ENCODE data around the gene KLF9.

Gene KLF9

DNA sequence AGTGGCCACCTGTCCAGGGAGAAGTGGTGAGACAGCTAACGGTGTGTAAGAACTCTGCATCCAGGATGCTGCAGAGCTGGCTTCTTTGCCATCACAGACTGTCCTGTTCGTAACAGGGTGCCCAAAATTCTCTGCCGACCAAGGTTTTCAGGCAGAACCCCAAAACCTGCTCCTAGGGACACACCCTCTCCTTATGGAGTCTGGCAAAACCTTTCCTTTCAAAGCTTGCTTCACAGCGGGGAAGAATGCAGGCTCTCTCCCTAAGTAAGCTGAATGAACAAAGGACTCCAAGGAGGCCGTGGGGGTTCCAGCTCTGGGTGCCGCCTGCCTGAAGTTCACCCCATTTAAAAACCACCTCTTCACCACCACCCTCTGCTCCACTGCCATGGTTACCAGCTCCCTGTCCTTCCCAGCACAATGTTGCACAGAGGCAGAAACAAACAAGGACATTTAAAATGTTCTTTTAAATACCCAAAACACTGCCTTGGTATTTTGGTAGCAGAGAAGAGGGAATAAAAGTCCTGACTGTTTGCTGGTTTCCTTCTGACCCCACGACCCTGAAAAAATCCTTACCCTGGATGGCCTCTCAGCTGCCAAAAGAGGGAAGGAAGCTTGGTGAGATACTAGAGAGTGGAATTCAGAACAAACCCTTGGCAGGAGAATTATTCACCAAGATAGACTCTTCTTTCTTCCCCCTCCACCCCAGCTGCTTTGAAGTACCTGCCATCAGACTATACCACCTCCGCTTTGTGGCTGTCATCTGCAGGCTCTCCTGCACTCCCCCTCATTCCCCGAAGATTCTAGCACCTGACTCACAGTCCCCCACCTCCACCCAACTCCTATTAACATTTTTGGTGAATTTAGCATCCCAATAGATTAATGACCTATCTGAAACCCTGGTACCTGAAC lies 7.1 kb upstream of the KLF9 start:
- peak; percentile 54 for DNase-seq

DNA sequence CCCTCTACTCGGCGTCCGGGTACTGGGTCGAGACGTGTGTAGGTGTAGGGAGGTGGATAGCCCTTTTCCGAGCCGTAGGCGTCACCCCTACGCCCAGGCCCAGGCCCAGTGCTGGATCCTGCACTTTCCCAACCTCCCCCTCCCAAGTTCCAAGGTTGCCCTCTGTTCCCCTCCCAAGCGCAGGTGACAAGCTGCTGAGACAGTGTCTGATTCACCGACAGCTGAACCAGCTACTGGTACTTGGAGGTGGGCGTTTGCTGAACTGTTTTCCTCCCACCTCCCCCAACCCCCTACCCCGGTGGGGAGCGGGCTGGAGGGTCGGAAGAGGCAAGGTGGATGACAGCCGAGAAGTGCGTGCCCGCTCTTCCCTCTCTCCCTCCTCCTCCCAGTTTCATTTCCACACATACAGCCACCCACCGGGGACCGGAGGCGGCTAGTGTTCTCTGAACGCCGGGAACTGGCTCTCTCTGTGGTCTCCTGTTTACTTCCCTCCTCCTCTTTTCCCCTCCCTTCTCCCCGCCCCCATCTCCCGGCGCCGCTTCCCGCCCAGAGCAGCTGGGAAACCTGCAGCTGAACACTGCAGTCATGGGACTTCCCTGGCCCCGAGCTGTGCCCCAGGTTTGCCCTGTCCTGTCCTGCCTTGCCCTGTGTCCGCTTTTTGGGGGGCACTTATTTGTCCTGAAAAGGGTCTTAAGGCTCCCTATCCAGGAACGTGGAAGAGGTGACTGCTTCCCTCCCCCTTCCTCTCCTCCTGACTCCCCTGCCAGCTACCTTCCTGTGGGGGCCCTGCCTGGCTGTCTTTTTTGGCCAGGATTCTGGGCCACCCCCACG lies 6.2 kb upstream of the KLF9 start:
- peak; percentile 50 for DNase-seq

DNA sequence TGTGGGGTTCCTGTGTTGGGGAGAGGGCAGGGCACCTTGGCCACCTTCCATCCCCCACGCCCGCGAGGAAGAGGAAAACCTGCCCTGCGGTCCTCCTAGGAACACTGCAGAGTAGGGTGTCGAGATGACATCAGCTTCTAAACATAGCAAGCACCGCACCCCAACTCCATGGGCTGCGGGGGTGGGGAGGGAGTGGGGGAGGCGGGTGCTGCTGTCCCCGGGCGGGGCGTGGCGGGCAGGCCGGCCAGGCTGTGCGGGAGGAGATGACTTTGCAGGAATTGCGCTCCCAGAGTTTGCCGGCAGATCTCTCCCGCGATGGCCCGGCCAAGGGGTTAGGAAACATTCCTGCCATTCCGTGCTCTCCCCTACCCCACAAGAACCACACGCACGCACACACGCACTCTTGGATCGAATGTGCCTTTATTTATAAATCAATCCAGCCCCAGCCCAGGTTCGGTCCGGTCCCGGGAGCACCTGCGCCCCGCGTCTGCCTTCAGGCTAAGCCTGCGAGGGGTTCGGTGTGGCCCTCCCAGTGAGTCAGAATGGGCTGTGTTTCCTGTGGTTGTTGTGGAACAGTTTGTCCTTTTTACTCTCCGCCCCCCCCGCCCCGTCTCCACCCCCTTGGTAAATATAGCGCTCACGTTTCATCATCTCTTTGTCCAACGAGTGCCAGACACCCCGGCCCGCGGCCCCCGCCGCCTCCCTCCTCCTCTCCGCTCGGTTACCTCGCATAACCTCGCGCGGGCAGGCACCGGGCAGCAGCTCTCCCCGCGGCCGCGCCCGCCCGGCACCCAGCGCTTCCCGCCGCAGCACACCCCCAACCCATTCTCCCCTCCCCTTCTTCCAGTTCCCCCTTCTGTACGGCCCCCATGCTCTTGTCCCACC lies 5.3 kb upstream of the KLF9 start:
- peak; percentile 90 for DNase-seq

DNA sequence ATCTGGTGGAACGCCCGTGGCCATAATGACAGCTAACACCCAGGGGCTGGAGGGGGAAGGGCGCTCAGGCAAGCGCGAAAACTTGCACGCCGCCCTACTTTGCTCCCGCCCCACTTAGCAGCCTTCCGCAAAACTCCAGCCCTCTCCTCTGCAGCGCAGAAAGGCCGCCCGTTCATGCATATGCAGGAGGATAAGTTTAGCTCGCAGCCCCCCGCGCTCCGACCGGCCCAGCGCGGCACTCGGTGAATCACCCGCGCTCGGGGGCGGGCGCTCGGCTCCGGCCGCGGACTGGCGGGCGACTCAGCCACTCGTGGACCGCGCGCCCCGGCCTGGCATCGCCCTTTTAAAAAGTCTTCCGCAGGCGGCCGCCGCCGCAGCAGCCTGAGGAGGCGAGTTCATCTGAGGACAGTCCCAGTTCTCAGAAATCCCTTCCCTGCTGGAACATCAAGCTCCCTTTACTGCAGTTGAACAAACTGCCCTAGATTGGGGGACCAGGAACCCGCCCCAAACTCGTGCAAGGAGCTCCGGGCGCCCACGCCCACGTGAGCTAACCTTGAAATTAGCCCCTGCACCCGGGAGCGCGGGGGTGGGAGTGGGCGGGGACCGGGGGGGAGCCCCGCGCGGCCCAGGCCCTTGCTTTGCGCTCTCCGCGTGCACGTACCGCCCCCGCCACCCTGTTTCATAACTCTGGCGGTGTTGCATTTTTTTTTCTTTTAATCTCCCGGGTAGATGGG lies 4.5 kb upstream of the KLF9 start:
- peak; percentile 85 for DNase-seq

DNA sequence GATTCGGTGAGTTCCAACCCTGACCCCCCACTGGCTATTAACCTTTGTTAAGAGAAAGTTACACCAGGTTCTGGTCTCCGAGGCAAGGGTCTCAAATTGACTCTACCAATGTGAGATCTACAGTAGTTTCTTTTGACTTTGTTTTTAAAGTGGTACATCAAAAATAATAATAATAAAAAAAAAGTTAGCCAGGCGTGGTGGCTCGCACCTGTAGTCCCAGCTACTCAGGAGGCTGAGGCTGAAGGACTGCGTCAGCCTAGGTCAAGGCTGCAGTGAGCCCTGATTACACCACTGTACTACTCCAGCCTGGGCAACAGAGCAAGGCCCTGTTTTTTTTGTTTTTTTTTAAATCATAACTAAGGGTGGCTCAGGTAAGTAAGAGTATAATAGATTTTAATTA lies 1.0 kb upstream of the KLF9 start:
- DNase-seq: no peak

DNA sequence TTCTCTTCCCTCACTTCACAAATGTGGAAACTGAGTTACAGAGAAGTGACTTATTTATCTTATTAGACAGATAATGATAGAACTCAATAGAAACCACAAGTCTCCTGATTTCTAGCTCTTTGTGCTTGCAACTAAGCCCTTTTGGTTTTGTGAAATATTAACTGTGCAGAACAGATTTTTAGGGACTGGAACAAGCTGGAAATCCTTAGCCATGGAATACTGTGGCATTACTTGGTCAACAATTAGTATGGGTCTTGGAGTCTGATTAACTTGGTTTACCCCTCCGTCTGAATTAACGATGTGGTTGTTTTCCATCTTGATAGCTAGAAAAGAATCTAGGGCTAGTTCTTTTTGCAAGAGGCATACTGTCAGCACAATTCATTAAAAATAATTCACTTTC lies 584 bp upstream of the KLF9 start:
- no peak for DNase-seq

DNA sequence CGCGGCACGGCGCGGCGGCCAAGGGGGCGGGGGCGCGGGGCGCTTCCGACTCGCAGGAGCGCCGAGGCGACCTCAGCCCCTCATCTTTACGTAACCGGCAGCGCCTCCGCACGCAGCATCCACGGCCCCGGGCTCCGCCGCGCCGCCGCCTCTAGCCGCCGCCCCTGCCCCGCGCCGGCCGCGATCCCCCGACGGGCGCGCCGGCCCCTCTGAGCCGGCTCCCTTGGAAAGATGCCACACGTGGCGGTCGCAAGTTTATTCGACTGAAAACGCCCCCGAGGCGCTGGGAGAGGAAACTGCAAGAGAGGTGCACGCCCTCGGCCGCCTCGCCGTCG lies 1.0 kb downstream of the KLF9 start:
- DNase-seq: no peak

DNA sequence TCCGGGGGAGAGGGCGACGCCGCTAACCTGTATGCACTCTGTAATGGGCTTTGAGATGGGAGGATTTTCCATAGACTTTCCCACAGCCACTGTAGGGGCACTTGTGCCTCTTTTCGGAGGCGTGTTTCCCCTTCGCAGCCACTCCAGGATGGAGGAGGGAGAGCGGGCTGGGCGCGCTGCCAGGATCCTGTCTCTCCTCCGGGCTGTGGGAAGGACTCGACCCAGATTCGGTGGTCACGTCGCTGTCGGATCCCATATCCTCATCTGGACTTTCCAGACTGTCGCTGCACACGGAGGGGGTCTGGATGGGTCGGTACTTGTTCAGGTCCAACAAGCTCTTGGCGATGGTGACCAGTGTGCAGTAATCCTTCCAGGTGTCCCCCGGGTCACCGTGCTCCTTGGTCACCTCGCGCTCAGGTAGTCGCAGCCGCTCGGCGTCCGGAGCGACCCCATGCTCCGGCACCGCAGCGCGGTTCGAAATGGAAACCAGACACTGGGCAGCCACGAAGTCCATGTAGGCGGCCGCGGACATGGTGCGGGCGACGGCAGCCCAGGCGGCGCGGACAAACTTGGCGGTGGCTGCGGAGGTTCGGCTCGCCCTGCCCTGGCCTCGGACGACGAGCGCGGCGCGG lies 1.5 kb downstream of the KLF9 start:
- peak; percentile 42 for DNase-seq

DNA sequence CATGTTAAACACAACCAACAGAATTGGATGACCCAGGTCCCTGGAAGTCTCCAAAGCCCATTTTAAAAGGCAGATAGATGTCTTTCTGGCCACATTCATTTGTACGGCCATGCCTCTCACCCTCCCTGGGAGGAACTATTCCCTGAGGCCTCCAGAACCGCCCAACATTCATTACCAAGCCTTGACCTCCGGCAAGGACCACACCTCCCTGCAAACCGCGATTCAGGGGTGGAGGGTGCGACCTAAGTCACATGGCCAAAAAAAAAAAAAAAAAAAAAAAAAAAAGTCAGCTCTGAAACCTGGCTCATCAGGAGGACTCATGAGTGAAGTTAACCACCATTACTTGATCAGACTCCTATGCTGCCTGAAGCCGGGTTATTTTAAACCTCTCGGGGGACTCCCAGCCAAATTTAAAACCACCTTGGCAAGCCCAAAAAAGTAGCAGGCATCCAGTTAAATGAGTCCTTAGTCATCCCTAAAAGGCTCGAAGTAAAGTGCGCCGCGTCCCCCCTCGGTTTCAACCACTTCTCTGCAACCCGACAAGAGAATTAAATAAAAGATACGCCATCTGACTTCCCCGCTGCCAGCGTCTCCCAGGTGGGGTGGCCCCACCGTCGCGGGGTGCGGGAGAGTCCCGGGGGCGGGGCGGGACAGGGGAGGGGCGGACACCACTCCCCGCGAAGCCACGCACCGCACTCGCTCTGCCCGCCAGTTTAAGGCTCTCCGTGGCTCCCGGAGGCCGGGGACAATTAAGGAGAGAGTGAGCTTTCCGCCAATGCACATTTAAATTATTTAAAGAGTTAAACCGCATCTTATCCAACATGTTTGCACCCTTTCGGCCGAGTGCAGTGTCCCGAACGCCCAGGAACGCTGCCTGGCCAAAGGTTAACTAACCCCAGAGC lies 2.3 kb downstream of the KLF9 start:
- peak; percentile 76 for DNase-seq

DNA sequence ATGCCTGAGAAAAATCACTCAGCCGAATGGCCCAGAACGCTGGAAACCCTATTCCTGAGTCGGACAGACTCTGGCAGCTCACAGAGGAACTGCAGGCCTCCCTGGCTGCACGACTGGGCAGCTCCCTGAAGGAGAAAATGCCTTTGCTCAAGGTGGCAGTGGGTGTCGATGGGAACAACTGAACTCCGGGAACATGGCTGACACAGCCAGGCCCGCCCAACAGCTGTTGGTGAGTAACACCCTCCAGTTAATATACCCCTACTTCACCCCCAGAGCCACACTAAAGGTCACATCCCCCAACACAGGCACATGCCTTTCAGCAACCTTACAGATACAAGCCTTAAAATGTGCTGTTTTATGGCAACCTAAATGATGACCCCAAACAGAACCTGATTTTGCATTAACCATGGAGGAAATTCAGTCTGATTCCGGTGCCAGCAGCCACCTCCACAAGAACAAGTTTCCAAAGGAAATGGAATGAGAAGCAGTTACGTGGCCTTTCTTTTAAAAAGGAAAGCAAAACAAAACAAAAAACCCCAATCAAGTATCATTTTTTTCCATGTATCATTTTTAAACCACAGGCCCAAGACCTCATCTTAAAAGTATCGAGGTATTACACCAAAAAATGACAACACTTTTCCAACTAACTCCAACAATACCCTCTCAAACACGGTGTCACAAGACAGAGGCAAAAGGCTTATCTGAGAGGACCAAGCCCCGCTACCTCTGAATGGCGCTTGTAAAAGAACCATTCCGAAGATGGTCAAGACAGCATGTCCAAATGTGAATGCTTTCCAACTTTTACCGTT lies 3.1 kb downstream of the KLF9 start:
- DNase-seq: peak; percentile 53

DNA sequence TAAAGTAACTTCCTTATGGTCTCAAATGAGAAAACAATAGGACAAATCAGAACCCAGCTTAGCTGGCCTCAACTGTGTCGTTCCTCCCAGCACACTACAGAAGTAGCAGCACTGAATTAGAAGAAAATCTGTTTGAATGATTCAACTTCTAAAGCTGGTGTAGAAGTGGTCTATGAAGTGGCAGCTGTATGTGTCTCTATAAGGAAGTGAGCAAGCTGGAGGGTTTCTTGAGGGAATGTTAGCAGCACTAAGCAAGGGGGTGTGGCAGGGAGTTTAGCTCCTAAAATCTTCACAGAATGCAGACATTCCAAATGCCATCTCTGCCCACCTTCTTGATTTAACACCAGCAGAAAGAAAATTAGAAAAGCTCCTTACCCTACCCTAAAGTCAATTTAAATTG lies 4.1 kb downstream of the KLF9 start:
- no peak for DNase-seq

DNA sequence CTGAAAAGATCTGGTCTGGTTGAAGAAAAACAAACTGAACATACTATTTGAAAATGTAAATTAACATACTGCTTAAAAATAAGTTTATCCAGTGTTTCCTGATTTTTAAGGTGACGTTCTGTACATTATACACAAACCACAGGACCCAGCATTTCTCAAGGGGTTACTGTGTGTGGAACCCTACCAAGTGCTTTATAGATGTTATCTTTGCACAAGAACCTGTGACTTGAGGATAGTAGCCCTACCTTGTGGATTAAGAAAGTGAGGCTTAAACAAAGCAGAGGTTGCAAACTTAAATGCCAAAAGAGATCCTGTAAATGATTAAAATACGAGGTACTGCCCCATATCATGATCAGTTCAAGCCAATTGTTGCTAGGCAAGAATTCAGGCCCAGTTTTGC lies 4.7 kb downstream of the KLF9 start:
- no peak for DNase-seq

DNA sequence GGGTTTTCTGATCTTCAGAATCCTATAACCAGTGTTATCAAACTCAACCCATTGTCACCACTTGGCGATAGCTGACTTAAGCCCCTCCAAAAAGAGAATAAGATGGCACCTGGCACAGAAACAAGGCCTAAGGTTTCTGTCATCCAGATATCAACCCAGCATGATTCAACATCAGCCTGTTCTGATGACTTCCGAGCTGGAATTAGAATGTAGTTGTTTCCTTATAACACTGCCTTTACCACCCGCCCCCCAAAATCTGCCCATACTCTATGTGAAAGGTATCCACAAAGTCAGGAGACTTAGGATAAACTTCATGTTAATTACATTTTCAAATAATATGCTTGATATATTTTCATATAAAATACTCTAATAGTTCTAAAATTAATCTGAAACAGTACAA lies 5.2 kb downstream of the KLF9 start:
- no peak for DNase-seq

DNA sequence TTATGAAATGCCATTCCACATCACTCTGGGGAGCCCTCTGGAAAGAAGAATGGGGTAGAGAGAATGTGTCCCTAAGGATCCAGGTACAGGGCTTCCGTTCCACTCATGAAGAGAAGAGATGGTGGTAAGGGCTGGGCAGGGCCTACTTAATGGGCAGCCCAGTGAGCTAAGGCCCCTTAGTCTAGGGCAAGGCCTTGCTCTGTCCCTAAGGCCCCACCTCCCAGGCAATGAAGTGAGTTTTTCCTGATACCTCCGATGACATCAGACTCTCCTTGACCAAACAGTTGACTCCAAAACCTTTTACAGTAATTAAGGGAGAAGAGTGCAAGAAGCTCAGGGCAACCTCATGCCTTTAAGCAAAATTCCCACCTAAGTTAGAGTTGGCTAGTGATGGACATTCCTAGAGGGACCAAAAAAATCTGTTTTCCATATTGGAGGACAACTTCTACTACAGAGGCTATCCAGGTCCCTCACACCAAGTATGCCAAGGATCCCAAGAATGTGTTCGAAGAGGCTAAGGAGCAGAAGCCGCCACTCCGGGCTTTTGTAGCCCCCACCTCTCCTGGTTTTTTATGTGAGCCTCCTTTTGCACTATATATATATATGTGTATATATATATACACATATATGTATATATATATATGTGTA lies 5.9 kb downstream of the KLF9 start:
- no peak for DNase-seq

DNA sequence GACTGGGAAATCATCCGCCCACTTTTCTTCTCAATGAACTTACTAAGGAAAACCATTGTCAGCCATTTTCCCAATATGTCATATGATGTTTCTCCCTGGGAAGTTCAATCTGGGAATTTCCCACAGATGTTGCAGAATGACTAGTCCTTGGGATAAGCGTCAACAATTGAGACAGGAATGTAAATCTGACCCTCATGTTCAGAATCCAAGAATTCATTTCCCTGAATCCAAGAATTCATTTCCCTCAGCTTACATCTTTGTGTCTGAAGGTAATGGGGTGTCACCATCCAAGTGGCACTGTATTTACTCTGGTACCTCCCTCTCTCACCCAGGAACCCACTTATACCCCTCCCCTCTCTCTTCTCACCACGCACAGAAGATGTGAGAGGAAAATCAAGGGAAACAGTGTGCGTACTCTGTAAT lies 7.4 kb downstream of the KLF9 start:
- DNase-seq: no peak

DNA sequence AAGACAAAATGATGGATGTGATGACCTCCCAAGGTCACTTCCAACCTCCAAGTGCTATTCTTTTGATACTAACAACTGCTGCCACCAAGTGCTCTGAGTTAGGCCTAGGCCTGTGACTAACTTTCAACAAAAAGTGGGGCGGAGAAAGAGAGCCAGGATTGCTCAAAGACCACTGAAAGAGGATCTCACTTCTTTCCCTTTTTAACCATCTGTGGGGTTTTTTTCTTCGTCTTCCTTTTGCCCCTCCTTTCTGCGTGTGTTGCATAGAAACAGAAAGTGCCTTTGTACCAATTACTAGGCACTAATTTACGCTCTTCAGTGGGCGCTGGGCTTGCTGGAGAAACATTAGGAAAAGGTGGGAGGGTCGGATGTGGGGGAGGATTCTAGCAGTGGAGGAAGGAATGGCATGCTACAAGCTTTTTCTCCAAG lies 8.0 kb downstream of the KLF9 start:
- DNase-seq: peak; percentile 39

DNA sequence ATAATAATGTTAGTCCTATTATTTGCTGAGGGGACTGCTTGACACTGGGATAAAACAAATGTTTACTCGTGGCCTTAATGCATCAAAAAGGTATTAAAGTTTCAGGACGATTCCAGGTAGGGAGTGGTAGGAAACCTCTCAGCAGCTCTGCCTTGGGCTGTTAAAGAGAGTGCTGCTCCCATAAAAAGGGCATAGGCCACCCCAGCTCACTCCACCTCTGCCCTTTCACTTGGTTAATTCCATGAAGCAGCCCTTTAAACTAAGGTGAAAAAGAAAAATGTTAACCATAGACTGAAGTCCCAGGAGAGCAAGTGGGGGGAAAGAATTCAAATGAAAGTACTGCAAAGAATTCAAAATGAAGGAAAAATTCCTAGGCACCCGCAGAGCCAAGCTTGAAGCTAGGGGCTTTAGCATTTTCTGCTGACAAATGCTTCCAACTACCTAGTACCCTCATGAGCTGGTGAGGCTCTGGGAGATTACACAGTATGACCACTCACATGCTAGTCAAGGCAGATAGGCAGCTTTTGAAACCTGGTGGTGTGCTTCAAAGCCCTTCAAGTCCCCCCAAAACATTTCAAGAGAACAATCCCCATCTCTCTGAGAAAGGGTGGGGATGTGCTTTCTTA lies 8.5 kb downstream of the KLF9 start:
- no peak for DNase-seq

DNA sequence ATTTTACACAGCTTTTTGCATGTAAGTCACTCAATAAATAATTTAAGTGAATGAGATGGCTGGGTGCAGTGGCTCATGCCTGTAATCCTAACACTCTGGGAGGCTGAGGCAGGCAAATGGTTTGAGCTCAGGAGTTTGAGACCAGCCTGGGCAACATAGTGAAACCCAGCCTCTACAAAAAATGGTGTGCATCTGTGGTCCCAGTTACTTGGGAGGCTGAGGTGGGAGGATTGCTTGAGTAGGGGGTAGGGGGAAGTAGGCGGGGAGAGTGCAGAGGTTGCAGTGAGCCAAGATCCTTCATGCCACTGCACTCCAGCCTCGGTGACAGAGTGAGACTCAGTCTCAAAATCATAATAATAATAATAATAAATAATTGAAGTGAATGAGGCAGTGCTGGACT lies 10.2 kb downstream of the KLF9 start:
- DNase-seq: no peak

DNA sequence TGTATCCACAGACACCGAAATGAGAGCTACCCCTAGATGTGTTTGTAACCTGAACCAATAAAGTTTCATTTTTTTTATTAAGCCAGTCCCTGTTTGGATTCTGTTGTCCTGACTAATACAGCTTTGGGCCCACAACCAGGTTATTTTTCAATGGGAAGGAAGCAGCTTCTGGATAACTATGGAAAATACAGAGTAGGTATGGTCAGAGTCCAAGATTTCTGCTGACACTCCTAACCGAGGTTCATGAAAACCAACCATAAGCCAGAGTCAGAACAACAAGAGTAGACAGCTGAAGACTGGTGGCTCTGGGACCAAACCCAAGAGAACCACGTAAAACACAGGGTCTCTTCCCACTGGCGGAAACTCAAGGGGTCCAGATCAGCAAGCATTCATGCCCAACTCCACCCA lies 10.8 kb downstream of the KLF9 start:
- DNase-seq: no peak
